Skeletal muscle cell (primary cell): Measurements from ENCODE around the gene NCOA3.

ENCODE experiments used
- DNase-seq: peaks from one replicate; pipeline ENCODE4 v3.0.0-alpha.2; 2010; ENCODE audit warnings: low read depth
- H3K4me3 ChIP-seq: 2 replicates; pipeline ENCODE4 v1.5.1; 2011; ENCODE audit warnings: low read depth, mild to moderate bottlenecking, control low read depth, low read length, moderate library complexity

NCOA3 gene

DNA sequence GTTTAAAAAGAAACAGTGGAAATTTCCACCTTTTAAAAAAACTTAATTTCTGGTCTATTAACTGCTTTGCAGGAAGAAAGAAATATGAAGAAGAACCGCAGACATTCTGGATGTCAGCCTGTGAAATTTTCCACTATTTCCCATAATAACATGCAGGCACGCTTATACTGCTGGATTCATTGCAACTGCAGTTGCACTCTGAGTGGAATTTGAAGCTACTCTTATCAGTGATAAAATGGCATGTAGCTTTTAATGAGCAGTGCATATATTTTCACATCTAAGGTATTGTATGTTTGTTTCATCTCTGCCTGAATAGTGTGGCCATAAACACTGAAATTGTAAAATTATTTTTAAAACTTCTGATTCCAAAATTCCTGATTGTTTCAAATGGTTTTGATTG is 28.2 kb downstream of the NCOA3 start:
- H3K4me3 ChIP-seq, result no peak overlapping the region
- DNase-seq, result no peak

- DNase-seq, result no peak
- no peak overlapping the region for H3K4me3 ChIP-seq
These were observed 29.8 kb downstream of the NCOA3 start for GRCh38 chr20:47531458-47531857.

DNA sequence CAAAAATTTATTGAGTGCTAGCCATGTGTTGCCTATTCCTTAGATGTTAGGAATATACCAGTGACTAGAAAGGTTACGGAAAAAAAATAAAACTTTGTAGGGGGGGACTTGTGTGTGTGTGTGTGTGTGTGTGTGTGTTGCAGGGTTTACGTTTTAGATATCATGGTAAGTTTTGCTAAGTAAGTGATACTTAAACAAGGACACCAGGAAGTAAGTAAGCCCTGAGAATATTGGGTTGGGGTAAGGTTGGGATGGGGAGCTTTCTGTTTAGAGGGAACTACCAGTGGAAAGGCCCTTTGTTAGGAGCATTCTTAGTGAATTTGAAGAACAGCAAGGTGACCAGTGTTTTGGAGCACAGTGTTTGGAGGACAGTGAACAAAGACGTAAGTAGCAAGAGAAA is 30.3 kb downstream of the NCOA3 start:
- DNase-seq, result no peak
- H3K4me3 ChIP-seq, result no peak overlapping the region

GRCh38 chr20:47533518-47534062 is 31.9 kb downstream of the NCOA3 start:
- DNase-seq, result no peak
- no peak overlapping the region for H3K4me3 ChIP-seq

DNA sequence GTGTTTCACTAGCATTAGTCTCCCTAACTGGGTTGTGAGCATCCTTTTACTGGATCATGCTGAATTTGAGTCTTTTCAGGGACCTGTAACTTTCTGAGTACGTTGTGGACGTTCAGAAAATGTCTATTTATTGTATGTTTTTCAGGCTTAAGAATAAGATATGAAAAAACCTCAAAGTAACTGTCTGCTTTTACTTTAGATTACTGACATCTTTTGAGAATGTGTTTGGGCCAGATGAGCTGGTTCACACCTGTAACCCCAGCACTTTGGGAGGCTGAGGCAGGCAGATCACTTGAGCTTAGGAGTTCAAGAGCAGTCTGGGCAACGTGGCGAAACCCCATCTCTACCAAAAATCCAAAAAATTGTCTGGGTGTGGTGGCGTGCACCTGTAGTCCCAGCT is 32.7 kb downstream of the NCOA3 start:
- DNase-seq, result no peak
- no peak overlapping the region for H3K4me3 ChIP-seq

GRCh38 chr20:47535088-47535487 is 33.4 kb downstream of the NCOA3 start:
- no peak overlapping the region for H3K4me3 ChIP-seq
- no peak for DNase-seq

GRCh38 chr20:47535994-47536393 is 34.3 kb downstream of the NCOA3 start:
- no peak for DNase-seq
- no peak overlapping the region for H3K4me3 ChIP-seq

DNA sequence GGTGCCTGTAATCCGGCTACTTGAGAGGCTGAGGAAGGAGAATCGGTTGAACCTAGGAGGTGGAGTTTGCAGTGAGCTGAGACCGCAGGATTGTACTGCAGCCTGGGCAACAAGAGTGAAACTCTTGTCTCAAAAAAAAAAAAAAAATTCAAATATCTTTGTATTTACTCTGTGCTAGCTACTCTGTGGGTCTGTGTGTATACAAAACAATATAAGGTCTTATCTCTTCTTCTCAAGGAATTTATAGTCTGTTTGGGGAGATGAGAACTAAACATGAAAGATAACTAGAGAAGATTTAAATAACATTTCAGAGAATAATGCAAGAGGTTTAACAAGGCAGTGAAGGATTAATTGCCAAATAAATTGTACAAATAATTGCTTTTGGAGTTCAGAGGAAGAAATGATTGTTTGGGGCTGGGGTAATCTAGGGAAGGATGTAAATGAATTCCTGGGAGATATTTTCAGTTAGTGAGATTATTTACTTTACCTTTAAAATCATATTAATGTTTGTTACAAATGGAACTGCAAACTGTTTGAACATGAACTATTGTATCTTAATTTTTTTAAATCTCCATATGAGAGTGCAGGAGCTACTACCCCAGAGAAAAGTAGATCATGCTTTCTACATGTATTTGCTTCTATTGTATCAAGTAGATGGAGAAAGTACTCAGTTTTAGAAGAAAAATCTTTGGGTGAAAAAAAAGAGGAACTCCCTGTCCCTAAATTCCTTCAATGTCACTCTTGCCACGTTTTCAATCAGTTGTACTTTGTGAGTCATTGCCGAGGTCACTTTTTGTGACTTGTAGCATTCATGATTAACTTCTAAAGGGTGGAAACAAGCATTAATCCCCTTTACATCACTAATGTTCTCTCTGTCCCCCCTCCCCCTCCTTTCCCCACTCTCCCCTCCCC is 39.0 kb downstream of the NCOA3 start:
- DNase-seq, result no peak

DNA sequence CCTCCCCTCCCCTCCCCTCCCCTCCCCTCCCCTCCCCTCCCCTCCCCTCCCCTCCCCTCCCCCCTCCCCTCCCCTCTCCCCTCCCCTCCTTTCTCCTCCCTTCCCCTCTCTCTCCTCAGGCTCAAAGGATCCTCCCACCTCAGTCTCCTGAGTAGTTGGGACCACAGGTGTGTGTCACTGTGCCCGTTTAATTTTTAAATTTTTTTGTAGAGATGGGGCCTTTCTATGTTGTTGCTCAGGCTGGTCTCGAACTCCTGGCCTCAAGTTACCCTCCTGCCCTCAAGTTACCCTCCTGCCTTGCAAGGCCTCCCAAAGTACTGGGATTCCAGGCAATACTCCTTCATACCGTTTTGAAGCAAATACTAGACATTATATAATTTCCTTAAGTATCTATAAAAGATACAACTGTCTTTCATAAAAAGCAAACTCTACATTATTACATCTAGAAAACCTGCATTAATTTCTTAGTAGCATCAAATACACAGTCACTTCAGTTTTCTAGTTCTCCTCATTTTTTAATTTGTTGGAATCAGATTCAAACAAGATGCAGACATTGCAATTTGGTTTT is 39.8 kb downstream of the NCOA3 start:
- H3K4me3 ChIP-seq, result no peak overlapping the region
- no peak for DNase-seq

More for the DNA sequence above, 39.0 kb downstream of the NCOA3 start:
- H3K4me3 ChIP-seq, result no peak overlapping the region

- H3K4me3 ChIP-seq, result no peak overlapping the region
- DNase-seq, result no peak
These were observed 41.3 kb downstream of the NCOA3 start for GRCh38 chr20:47543006-47543431.

- no peak overlapping the region for H3K4me3 ChIP-seq
- peak; percentile 20 for DNase-seq
These were observed 42.6 kb downstream of the NCOA3 start for GRCh38 chr20:47544240-47544639.

DNA sequence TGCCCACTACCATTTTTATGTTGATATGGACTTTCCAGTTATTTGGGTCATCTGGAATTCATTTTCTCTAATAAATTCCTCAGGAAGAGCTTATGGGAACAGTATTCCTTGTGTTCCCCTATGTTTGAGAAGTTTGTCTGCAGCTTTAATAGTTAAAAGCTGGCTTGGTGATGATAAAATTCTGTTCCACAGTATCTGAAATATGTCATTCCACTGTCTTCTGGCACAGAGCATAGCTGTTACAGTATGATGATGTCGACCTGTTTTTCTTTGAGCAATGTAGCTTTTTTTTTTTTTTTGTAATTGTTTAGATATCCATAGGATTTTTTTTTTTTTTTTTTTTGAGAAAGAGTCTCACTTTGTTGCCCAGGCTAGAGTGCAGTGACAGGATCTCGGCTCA is 43.2 kb downstream of the NCOA3 start:
- no peak for DNase-seq

GRCh38 chr20:47545499-47545898 is 43.8 kb downstream of the NCOA3 start:
- DNase-seq, result no peak

More for the DNA sequence above, 43.2 kb downstream of the NCOA3 start:
- H3K4me3 ChIP-seq, result no peak overlapping the region

GRCh38 chr20:47546184-47547033 is 44.7 kb downstream of the NCOA3 start:
- peak; percentile 56 for DNase-seq
- no peak overlapping the region for H3K4me3 ChIP-seq

More at GRCh38 chr20:47545499-47545898, 43.8 kb downstream of the NCOA3 start:
- H3K4me3 ChIP-seq, result no peak overlapping the region

DNA sequence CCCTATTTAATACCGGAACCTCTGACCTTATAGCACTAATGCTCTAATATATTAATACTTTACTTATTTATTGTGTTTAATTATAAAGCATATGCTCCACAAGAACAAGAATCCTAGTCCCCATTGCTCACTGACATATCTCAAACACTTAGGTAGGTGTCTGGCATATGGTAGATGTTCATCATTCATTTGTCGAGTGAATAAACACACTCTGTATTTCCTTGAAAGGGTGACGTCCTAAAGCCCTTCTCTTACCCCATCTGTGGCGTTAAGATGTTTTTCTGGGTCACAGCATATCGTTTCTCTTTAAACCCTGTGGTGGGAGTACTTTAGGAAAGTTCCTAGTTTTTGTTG is 45.3 kb downstream of the NCOA3 start:
- no peak for DNase-seq
- H3K4me3 ChIP-seq, result no peak overlapping the region

DNA sequence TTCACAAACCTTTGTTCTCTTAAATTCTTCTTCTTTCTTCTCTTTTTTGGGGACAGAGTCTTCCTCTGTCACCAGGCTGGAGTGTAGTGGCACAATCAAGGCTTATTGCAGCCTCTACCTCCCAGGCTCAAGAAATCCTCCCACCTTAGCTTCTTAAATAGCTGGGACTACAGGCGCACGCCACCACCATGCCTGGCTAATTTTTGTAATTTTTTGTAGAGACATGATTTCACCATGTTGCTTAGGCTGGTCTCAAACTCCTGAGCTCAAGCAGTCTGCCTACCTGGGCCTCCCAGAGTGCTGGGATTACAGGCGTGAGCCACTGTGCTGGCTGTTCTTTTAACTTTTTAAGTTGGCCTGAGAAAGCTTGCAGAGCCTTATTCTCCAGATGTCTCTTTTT is 48.0 kb downstream of the NCOA3 start:
- DNase-seq, result no peak
- H3K4me3 ChIP-seq, result no peak overlapping the region

DNA sequence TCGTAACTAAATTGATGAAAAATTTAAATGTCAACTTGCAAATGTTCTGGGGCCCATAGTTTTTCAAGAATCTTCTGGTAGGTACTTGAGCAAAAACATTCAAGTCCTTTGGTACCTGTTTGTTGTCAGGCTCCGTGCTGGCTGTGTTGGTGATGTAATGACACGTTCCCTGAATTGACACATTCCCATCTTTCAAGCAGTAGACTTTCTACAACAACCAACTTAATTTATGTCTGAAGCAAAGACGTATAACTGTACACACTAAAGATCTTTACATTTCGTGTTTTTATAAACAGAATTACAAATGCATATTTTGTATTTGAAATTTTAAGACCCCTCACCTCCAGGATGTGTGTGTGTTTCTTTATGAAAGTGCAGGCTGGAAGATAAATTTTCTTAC is 49.5 kb downstream of the NCOA3 start:
- DNase-seq, result no peak
- H3K4me3 ChIP-seq, result no peak overlapping the region

GRCh38 chr20:47551841-47552240 is 50.2 kb downstream of the NCOA3 start:
- no peak for DNase-seq

GRCh38 chr20:47552996-47553395 is 51.3 kb downstream of the NCOA3 start:
- DNase-seq, result no peak
- H3K4me3 ChIP-seq, result no peak overlapping the region

More at GRCh38 chr20:47551841-47552240, 50.2 kb downstream of the NCOA3 start:
- H3K4me3 ChIP-seq, result no peak overlapping the region
